ENCODE results near the gene STARD7.

- TF ChIP-seq ZNF274 (IDR thresholded peaks at IDR 0.05; ENCODE audit: insufficient read depth, insufficient read length) (no peak), ZSCAN29 (IDR thresholded peaks at IDR 0.05) (no peak), CTCF (IDR thresholded peaks at IDR 0.05 in 2 of 3, conservative IDR thresholded peaks at IDR 0.05 in 1 of 3; ENCODE audit: control insufficient read depth in 2 of 3, extremely low read depth in 1 of 3, insufficient read depth in 1 of 3, low read depth in 3 of 3, low read length in 3 of 3) (no peak), RAD21 (IDR thresholded peaks at IDR 0.05; ENCODE audit: insufficient read depth, low read depth, low read length) (no peak), JUNB (IDR thresholded peaks at IDR 0.05) (no peak), USF2 (IDR thresholded peaks at IDR 0.05; ENCODE audit: borderline replicate concordance, low read depth, low read length) (no peak)
Observed at GRCh38 chr2:96209729-96210085, 1.1 kb upstream of the STARD7 start.

Measured in GM12878 (cell line).